G401 (cell line): ENCODE results near the gene ANTKMT. TPM values are rescaled to one million over a fixed set of nuclear protein-coding genes. Genes with fewer than 3 reads are reported as not detected.
A peak's percentile ranks its signal among the peaks of the same experiment; 100 is the strongest.
"Not testable (repeated sequence)": the region's sequence is repeated elsewhere in the genome, so short reads cannot be mapped to it uniquely, and the experiment has no call there.

Source experiments
- DNase-seq: peaks from one replicate; pipeline ENCODE4 v3.0.0-alpha.2; 2015; ENCODE audit warnings: low spot score
- in situ Hi-C: cut with HindIII; loops from 2 replicates; pipeline ENCODE4 v1.10.0; 2016; ENCODE audit warnings: low sequenced_read_pairs, mixed read lengths
- total RNA-seq: library from RNA; depleted of rRNA; stranded (reverse); fragments of >200 nt; shearing (Covaris generic); gene quantifications from 2 replicates; pipeline ENCODE4 v1.2.3, GENCODE V29; 2014

ANTKMT gene
- total RNA-seq, 1 experiment from 2014 or later, result 47.6 TPM

GRCh38 chr16:680625-680945 lies 40.4 kb upstream of the ANTKMT start:
- in situ Hi-C loops, result no loop called here
- no peak for DNase-seq

DNA sequence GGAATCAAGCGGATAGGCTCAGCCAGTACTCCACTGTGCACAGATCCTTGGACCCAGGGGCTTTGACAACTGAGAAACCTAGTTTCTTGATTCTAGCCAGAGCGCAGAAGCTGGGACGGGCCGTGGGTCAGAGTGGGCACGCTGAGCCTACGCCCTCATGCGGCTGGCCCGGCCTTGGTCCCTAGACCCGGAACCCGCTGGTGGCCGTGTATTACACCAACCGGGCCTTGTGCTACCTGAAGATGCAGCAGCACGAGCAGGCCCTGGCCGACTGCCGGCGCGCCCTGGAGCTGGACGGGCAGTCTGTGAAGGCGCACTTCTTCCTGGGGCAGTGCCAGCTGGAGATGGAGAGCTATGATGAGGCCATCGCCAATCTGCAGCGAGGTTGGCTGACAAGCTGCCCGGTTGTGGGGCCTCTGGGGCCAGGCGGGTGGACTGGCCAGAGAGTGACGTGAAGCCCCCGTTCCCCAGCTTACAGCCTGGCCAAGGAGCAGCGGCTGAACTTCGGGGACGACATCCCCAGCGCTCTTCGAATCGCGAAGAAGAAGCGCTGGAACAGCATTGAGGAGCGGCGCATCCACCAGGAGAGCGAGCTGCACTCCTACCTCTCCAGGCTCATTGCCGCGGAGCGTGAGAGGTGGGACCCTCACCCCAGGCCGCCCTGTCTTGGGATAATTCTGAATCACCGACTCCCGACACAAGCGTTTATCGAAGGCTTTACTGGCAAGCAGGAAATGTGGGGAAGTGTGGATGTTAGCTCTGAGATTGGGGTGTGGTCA lies 39.8 kb upstream of the ANTKMT start:
- peak; percentile 53 for DNase-seq
- in situ Hi-C loops, result no loop called here

- DNase-seq, result no peak
- in situ Hi-C loops, result no loop called here
These were observed 39.1 kb upstream of the ANTKMT start for GRCh38 chr16:681746-682427.

- no peak for DNase-seq
- in situ Hi-C loops, result no loop called here
These were observed 38.2 kb upstream of the ANTKMT start for GRCh38 chr16:682493-683395.

- in situ Hi-C loops, result no loop called here
These were observed 37.4 kb upstream of the ANTKMT start for GRCh38 chr16:683396-684070.

GRCh38 chr16:684071-684794 lies 36.7 kb upstream of the ANTKMT start, which contains the start of gene JMJD8:
TSS of gene JMJD8 (minus strand) at chr16:684334. CDS start at chr16:684319, 15 bp downstream.
- in situ Hi-C loops, result no loop called here
- DNase-seq, result peak; percentile 91

More at GRCh38 chr16:683396-684070, 37.4 kb upstream of the ANTKMT start:
- DNase-seq, result no peak

DNA sequence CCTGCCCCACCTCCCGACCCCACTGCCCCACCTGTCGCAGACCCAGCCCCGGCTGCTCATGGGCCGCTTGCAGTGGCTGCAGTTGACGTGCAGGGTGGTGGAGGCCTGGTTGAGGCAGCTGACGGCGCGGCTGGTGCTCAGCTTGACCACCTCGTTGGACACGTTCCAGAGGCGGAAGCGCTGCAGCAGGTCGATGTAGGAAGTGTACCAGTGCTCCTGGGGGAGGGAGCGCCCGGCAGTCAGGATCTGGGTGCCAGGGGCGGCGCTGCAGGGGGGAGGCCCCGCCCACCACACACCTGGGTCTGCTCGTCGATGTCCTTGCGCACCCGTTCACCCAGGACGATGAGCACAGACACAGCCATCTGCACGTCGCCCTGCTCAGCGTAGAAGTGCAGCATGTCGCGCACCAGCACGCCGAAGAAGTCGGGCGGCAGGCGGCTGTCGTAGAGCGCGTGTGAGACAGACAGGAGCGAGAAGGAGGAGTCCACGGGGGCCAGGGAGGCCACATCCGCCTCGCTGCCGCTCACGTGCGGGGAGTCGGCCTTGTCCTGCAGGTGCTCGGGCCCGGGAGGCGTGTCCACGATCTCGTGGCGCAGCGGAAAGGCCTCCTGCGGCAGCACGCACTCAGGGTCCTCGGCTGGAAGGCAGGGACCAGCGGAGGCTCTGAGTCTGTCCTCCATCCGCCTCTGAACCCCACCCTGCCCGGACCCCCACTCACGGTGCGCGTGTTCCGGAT lies 35.8 kb upstream of the ANTKMT start:
- no peak for DNase-seq
- in situ Hi-C loops, result no loop called here

GRCh38 chr16:685967-686366 lies 35.0 kb upstream of the ANTKMT start:
- in situ Hi-C loops, result no loop called here
- DNase-seq, result peak; percentile 55

GRCh38 chr16:686459-687260 lies 34.3 kb upstream of the ANTKMT start:
- DNase-seq, result no peak
- in situ Hi-C loops, result no loop called here

GRCh38 chr16:687499-687898 lies 33.4 kb upstream of the ANTKMT start:
- in situ Hi-C loops, result no loop called here

DNA sequence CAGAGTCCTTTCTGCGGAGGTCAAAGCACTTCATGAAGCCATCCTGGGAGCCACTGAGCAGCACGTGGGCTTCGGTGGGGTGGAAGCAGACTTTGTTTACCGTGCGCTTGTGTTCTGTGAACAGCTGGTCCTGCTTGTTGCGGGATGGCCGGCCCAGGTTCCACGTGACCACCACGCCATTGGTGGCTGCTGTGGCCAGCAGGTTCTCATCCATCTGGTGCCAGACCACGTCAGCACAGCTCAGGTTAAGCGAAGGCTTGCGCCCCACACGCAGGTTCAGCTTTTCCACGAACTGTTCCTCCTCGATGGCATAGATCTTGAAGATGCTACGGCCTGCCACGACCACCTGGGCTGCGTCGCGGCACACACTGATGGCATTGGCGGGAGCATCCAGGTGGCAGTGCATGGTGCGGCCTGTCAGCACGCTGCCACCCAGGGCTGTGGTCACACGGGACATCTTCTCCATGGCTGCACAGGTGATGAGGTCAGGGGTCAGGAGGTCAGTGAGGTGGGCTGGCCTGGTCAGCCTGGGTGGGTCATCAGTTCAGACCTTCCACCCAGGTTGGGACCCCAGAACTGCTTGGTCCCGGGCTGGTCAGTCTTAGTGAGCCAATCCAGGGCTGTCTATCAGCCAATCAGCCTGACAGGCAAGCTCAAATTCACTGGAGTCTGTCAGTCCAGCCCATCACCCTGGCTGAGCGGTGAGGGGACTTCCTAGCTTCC lies 31.6 kb upstream of the ANTKMT start:
- in situ Hi-C loops, result no loop called here
- no peak for DNase-seq

More at GRCh38 chr16:687499-687898, 33.4 kb upstream of the ANTKMT start:
- DNase-seq, result no peak

GRCh38 chr16:691242-691641 lies 29.7 kb upstream of the ANTKMT start:
- in situ Hi-C loops, DNase-seq: not testable (repeated sequence)

- in situ Hi-C loops, result no loop called here
- DNase-seq, result no peak
These were observed 28.4 kb upstream of the ANTKMT start for GRCh38 chr16:692356-693108.

DNA sequence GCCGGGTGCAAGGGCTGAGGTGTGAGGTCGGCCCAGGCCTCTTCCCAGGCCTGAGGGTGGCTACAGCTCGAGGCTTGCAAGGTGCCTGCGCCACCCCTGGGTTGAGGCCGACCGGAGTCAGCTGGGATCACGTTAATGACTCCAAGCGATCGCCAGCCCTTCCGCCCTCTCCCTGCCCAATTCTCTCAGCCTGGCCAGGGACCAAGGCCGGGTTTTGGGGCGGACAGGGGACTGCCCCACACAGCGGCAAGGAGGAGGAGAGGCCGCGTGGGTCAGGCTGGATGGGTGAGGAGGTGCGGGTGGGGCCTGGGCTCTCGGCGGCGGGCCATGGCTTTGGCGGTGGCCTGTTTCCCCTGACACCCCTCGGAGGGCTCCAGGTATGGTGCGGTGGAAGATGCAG lies 27.6 kb upstream of the ANTKMT start:
- in situ Hi-C loops, result no loop called here
- DNase-seq, result no peak

- in situ Hi-C loops, result no loop called here
- no peak for DNase-seq
These were observed 27.2 kb upstream of the ANTKMT start for GRCh38 chr16:693766-694165.
